ENCODE measurements around the gene IGSF8.
"Not testable (repeated sequence)": the region's sequence is repeated elsewhere in the genome, so short reads cannot be mapped to it uniquely, and the experiment has no call there.

IGSF8 gene

GRCh38 chr1:160127381-160127780 is 29.0 kb upstream of the IGSF8 start:
- H3K27ac ChIP-seq, result no peak overlapping the region
- TF ChIP-seq ZFX (IDR thresholded peaks at IDR 0.05), result no peak
- TF ChIP-seq, protein P1, sequence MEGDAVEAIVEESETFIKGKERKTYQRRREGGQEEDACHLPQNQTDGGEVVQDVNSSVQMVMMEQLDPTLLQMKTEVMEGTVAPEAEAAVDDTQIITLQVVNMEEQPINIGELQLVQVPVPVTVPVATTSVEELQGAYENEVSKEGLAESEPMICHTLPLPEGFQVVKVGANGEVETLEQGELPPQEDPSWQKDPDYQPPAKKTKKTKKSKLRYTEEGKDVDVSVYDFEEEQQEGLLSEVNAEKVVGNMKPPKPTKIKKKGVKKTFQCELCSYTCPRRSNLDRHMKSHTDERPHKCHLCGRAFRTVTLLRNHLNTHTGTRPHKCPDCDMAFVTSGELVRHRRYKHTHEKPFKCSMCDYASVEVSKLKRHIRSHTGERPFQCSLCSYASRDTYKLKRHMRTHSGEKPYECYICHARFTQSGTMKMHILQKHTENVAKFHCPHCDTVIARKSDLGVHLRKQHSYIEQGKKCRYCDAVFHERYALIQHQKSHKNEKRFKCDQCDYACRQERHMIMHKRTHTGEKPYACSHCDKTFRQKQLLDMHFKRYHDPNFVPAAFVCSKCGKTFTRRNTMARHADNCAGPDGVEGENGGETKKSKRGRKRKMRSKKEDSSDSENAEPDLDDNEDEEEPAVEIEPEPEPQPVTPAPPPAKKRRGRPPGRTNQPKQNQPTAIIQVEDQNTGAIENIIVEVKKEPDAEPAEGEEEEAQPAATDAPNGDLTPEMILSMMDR (conservative IDR thresholded peaks at IDR 0.05), result no peak

GRCh38 chr1:160126342-160126741 is 27.9 kb upstream of the IGSF8 start:
- not testable (repeated sequence) for H3K27ac ChIP-seq

- H3K27ac ChIP-seq, result no peak overlapping the region; the same call in 1 of the 2 replicates
- TF ChIP-seq ZFX (IDR thresholded peaks at IDR 0.05), result no peak
- TF ChIP-seq, protein P1 (conservative IDR thresholded peaks at IDR 0.05), result no peak
Measured at GRCh38 chr1:160125746-160126145, 27.3 kb upstream of the IGSF8 start.

- TF ChIP-seq, protein P1 (conservative IDR thresholded peaks at IDR 0.05), result no peak; the same call in 1 of the 2 replicates
- no peak for TF ChIP-seq ZFX (IDR thresholded peaks at IDR 0.05)
- no peak overlapping the region; the same call in 1 of the 2 replicates for H3K27ac ChIP-seq
Measured at GRCh38 chr1:160124705-160125478, 26.5 kb upstream of the IGSF8 start.

DNA sequence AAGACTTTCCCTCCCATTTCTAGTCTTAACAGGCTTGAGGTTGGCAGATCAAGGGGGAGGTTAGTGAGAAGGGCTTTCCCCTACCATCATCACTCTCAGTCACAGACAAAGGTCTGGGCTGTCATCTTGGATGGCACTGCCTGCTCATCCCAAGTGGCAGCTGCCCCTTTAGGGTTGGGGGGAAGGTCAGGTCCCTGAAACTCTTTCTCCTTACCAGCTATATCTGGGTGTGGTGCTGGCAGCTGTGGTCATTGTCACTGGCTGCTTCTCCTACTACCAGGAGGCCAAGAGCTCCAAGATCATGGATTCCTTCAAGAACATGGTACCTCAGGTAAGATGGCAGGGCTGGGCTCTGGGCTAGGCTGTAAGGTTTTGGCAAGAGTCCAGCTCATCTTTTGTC is 25.3 kb upstream of the IGSF8 start:
- H3K27ac ChIP-seq, result no peak overlapping the region
- TF ChIP-seq, protein P1 (conservative IDR thresholded peaks at IDR 0.05), result no peak

DNA sequence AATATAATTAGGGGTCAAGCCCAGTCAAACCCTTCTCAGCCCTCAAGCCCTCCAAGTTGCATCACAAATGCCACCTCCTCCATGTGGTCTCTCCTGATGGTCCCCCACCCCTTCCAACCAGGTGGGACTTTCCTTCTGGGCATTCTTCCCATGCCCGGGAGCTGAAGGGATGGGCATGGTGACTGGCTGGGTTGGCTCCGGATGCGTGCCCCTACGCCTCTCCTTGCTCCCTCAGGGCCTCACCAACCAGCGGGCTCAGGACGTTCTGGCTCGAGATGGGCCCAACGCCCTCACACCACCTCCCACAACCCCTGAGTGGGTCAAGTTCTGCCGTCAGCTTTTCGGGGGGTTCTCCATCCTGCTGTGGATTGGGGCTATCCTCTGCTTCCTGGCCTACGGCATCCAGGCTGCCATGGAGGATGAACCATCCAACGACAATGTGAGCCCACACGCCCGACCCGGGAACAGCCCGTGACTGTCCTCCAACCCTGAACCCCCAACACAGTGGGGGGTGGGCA is 24.6 kb upstream of the IGSF8 start:
- no peak overlapping the region for H3K27ac ChIP-seq
- TF ChIP-seq, protein P1 (conservative IDR thresholded peaks at IDR 0.05), result no peak
- TF ChIP-seq ZFX (IDR thresholded peaks at IDR 0.05), result no peak

DNA sequence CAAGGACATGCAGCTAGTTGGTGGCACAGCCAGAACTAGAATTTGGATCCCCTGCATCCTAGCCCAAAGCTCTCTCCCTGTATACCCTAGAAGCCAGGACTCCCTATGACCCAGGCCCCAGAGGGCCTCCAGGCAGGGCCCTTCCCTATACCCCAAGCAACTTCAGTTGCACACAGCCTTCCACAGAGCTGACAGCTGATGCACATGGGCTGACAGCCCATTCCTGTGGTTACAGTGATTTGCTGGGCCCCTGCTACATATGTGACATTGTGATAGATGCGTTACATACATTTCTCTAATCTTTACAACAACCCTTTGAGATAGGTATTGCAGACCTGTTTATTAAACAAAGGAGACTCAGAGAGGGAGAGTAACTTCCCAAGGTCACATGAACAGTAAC is 23.0 kb upstream of the IGSF8 start:
- H3K27ac ChIP-seq, result no peak overlapping the region

More for the DNA sequence above, 23.0 kb upstream of the IGSF8 start:
- TF ChIP-seq, protein P1 (conservative IDR thresholded peaks at IDR 0.05), result no peak
- no peak for TF ChIP-seq ZFX (IDR thresholded peaks at IDR 0.05)

Data from C4-2B (cell line).